Loucy (cell line): ENCODE results near the gene DTNB.

Experiments
- H2AFZ ChIP-seq: fragments of 200-600 bp; sonication (generic); 2 replicates; pipeline ENCODE4 v1.6.0; 2016; ENCODE audit warnings: antibody characterized with exemption, mild to moderate bottlenecking, low read length, moderate library complexity
- H3F3A ChIP-seq: fragments of 200-600 bp; 2 replicates; pipeline ENCODE4 v1.6.0; 2016; ENCODE audit warnings: antibody characterized with exemption, low read depth, mild to moderate bottlenecking
- H3K27me3 ChIP-seq: fragments of 200-600 bp; sonication (generic); 2 replicates; pipeline ENCODE4 v1.6.1; 2014; ENCODE audit warnings: low read length, mild to moderate bottlenecking; ENCODE audit not compliant: insufficient read depth, poor library complexity, severe bottlenecking
- H3K36me3 ChIP-seq: fragments of 200-600 bp; sonication (generic); 2 replicates; pipeline ENCODE4 v1.6.1; 2016; ENCODE audit warnings: low read length; ENCODE audit not compliant: insufficient read depth
- H3K4me1 ChIP-seq: fragments of 200-600 bp; sonication (generic); 2 replicates; pipeline ENCODE4 v1.5.1; 2014; ENCODE audit warnings: low read length, mild to moderate bottlenecking; ENCODE audit not compliant: insufficient read depth, poor library complexity, severe bottlenecking
- H3K4me2 ChIP-seq: fragments of 200-600 bp; sonication (generic); 2 replicates; pipeline ENCODE4 v1.6.0; 2014; ENCODE audit warnings: antibody characterized with exemption, low read length, low read depth, mild to moderate bottlenecking; ENCODE audit not compliant: poor library complexity, severe bottlenecking
- H3K4me3 ChIP-seq: fragments of 200-600 bp; sonication (generic); 2 replicates; pipeline ENCODE4 v1.5.1; 2014; ENCODE audit warnings: low read length, mild to moderate bottlenecking, mixed read lengths; ENCODE audit not compliant: poor library complexity, severe bottlenecking
- H3K79me2 ChIP-seq: fragments of 200-600 bp; sonication (generic); 2 replicates; pipeline ENCODE4 v1.6.1; 2014; ENCODE audit warnings: low read length; ENCODE audit not compliant: insufficient read depth
- H3K9ac ChIP-seq: fragments of 200-600 bp; sonication (generic); 2 replicates; pipeline ENCODE4 v1.6.0; 2014; ENCODE audit warnings: mild to moderate bottlenecking, low read depth, low read length, moderate library complexity; ENCODE audit not compliant: poor library complexity, severe bottlenecking
- H3K9me2 ChIP-seq: fragments of 200-600 bp; sonication (generic); replicated peaks from 2 replicates; pipeline ENCODE4 v1.6.1; 2016; ENCODE audit warnings: low read depth, low read length, mixed read lengths
- H3K9me3 ChIP-seq: fragments of 200-600 bp; sonication (generic); 2 replicates; pipeline ENCODE4 v1.6.1; 2014; ENCODE audit warnings: mild to moderate bottlenecking, antibody characterized with exemption, low read length, low read depth; ENCODE audit not compliant: insufficient read depth
- H4K20me1 ChIP-seq: fragments of 200-600 bp; sonication (generic); 2 replicates; pipeline ENCODE4 v1.6.0; 2014; ENCODE audit warnings: antibody characterized with exemption, low read length, mild to moderate bottlenecking; ENCODE audit not compliant: insufficient read depth, poor library complexity, severe bottlenecking
- CTCF ChIP-seq: fragments of 200-600 bp; sonication (generic); conservative IDR thresholded peaks from 2 replicates; pipeline ENCODE4 v1.5.1; 2014; ENCODE audit warnings: mild to moderate bottlenecking, antibody characterized with exemption, low read length
- EZH2phosphoT487 ChIP-seq: fragments of 200-600 bp; IDR thresholded peaks from 2 replicates; pipeline ENCODE4 v1.6.1; 2018; ENCODE audit warnings: antibody characterized with exemption, mild to moderate bottlenecking, moderate library complexity, borderline replicate concordance

DTNB gene

GRCh38 chr2:25684577-25685473, 11.4 kb upstream of the DTNB start:
- H3K4me2 ChIP-seq, result no peak overlapping the region
- TF ChIP-seq CTCF (no peak), EZH2phosphoT487 (no peak)
- H3K27me3 ChIP-seq, result no peaks in the 10 kb centered on the region
- H2AFZ ChIP-seq, result no peak overlapping the region
- no peaks in the 10 kb centered on the region for H4K20me1 ChIP-seq
- no peaks in the 10 kb centered on the region for H3K9me2 ChIP-seq
- H3F3A ChIP-seq, result no peaks in the 10 kb centered on the region
- no peaks in the 10 kb centered on the region for H3K4me1 ChIP-seq
- H3K36me3 ChIP-seq, result no peaks in the 10 kb centered on the region
- H3K79me2 ChIP-seq, result no peaks in the 10 kb centered on the region
- no peak overlapping the region for H3K9ac ChIP-seq
- no peak overlapping the region for H3K4me3 ChIP-seq
- no peaks in the 10 kb centered on the region for H3K9me3 ChIP-seq

GRCh38 chr2:25682082-25682481, 8.7 kb upstream of the DTNB start:
- Histone ChIP-seq H2AFZ (no peak overlapping the region), H3K9me2 (no peaks in the 10 kb centered on the region), H4K20me1 (no peaks in the 10 kb centered on the region), H3K4me2 (no peak overlapping the region), H3K9ac (no peak overlapping the region), H3K79me2 (no peaks in the 10 kb centered on the region), H3K4me3 (no peak overlapping the region), H3K4me1 (no peaks in the 10 kb centered on the region), H3F3A (no peaks in the 10 kb centered on the region), H3K27me3 (no peaks in the 10 kb centered on the region), H3K9me3 (no peaks in the 10 kb centered on the region), H3K36me3 (no peaks in the 10 kb centered on the region)
- TF ChIP-seq EZH2phosphoT487 (no peak), CTCF (no peak)

- H3K36me3 ChIP-seq, result no peaks in the 10 kb centered on the region
- no peaks in the 10 kb centered on the region for H3K4me1 ChIP-seq
Observed at GRCh38 chr2:25677877-25678276, 4.5 kb upstream of the DTNB start.

More at GRCh38 chr2:25677877-25678276, 4.5 kb upstream of the DTNB start:
- Histone ChIP-seq H3K79me2 (no peaks in the 10 kb centered on the region), H2AFZ (no peak overlapping the region), H3K4me2 (no peak overlapping the region), H4K20me1 (no peaks in the 10 kb centered on the region), H3K9me2 (no peaks in the 10 kb centered on the region), H3K27me3 (no peaks in the 10 kb centered on the region), H3F3A (no peaks in the 10 kb centered on the region), H3K4me3 (no peak overlapping the region), H3K9me3 (no peaks in the 10 kb centered on the region), H3K9ac (no peak overlapping the region)
- TF ChIP-seq EZH2phosphoT487 (no peak), CTCF (no peak)
